Hypothalamus (tissue), 51 donors: Measurements from ENCODE around the gene RGS7.
A peak's percentile ranks its signal among the peaks of the same experiment; 100 is the strongest.
"Not testable (repeated sequence)": the region's sequence is repeated elsewhere in the genome, so short reads cannot be mapped to it uniquely, and the experiment has no call there.

ENCODE experiments used
- DNase-seq, 51 donors: peaks; one replicate each; lab custom pipeline; 2025; lab: John Stamatoyannopoulos, UW

The RGS7 gene

DNA sequence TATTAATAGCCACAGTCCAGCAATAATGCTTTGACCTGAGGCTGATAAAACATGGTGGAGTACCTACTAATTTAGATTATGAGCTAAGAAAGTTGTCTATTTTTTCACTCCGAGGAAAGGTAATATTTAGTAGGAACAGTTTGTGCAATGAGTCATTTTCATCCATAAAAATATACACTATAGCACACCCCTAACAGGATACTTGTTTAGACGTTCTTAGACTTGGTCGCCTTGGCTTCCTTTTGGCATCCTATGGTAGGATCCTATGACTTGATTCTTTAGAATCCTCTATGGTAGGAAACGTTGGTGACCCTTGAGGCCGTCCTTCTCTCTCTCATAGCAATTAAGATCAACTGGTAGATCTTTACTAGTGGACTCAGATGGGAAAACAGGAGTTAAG, 81.8 kb downstream of the RGS7 start:
- no peak for DNase-seq

GRCh38 chr1:241274693-241275092, 82.3 kb downstream of the RGS7 start:
- no peak for DNase-seq

DNA sequence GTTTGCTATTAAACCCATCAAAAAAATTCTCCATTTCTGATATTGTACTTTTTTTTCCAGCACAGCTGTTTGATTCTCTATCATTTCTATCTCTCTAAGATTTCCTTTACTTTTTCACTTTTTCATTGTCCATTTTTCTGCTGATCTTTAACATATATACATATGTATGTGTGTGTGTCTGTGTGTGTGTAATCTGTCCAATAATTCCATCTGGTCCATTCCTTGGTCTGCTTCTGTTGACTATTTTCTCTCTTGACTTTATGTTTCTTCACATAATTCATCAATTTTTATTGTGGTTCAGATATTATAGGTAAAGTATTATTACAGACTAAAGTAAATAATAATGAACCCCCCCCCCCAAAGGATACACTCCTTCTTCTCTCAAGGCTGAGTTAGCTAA, 84.2 kb downstream of the RGS7 start:
- DNase-seq = no peak

- DNase-seq = no peak
These were observed 85.6 kb downstream of the RGS7 start for GRCh38 chr1:241271427-241271826.

DNA sequence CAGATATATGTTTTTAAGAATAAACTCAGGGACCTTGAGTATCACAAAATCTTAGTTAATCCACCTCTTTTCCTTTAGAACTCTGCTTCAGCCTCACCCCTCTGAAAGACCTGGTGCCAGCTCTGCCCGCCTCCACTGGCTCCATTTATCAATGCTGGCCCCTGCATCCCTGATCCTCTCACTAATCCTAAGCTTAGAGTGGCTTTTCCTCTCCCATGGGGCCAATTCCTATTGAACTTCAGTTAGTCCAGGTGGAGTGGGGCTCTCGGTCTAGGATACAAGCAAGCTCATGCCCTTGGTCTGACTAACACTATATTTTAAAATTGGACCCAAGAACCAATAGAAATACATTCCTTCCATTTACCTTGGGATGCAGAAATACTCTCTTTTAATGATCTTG, 87.0 kb downstream of the RGS7 start:
- DNase-seq = no peak

DNA sequence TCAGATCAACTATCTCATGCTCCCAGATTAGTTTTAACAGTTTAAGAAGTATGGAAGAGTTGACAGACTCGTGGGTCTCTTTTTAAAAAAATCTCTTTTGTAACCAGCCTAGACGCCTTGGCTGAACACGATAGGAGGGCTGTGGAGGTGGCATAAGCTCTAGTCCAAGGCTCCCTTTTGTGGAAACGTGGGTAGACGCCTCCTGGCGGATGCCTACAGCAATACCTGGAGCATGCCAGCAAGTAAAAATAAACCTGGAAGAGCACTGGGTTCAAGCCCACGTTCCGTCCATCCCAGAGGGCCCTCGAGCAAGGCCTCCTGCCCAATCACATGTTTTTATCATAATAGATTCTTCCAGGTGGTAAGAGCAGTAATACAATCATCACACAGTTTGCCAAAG, 87.9 kb downstream of the RGS7 start:
- no peak for DNase-seq

- peak in 1 of 51 donors; percentile 4 for DNase-seq
These were observed 90.9 kb downstream of the RGS7 start for GRCh38 chr1:241266121-241266520.

GRCh38 chr1:241265428-241265827, 91.6 kb downstream of the RGS7 start:
- DNase-seq = no peak

- no peak for DNase-seq
These were observed 93.7 kb downstream of the RGS7 start for GRCh38 chr1:241263346-241263745.

DNA sequence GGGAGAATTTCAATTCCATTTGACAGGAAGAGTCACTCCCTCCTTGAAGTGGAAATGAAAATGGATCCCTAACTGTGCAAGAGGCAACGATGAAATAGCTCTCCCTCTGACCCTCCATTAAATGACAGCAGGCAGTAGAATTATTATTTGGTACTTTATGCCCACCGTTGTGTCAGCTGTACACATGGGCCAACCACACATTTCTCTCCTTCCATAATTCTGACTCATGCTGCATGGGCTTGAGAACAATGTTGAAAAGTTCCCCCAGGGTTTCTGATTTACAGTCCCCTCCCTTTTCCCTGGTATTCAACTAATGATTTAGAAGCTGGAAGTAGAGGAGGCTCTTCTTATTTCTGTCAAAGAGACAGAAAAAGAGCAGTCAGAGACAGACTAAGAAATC, 103.5 kb downstream of the RGS7 start:
- no peak for DNase-seq

DNA sequence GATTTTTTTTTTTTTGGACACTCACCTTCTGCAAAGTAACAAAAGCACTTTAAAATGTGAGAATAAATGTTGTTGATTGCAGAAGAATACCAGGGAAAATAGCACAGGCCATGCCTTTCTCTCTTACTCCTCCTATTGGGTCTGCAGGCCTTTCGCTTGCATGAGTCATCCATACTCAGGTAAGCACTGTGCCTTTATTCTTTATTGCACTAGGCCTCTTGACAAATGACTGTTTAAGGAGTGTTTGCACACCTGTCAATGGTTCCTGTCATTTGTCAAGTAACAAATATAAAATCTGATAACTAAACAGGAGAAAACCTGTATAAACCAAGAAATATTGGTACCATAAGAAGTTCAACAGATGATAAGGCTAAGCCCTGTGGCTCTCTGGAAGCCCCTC, 106.5 kb downstream of the RGS7 start:
- DNase-seq = no peak

GRCh38 chr1:241240069-241240468, 116.9 kb downstream of the RGS7 start:
- DNase-seq = no peak

DNA sequence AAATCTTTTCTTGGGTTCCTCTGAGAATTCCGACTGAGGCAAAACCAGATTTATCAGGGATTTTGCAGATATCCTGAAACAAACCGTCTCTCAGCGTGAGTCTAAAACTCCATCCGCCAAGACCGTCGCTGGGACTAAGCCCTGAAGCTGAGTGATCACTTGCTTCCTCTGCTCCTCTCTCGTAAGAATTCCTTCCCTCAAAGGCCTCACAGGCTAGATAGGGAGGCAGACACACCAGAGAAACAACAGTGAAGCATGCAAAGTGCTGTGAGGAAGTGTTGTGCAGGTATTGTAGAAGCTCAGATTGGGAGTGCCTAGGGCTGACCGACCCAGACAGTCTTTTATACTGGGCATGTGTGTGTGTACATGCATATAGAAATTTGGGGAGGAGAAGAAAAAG, 119.1 kb downstream of the RGS7 start:
- DNase-seq = no peak

DNA sequence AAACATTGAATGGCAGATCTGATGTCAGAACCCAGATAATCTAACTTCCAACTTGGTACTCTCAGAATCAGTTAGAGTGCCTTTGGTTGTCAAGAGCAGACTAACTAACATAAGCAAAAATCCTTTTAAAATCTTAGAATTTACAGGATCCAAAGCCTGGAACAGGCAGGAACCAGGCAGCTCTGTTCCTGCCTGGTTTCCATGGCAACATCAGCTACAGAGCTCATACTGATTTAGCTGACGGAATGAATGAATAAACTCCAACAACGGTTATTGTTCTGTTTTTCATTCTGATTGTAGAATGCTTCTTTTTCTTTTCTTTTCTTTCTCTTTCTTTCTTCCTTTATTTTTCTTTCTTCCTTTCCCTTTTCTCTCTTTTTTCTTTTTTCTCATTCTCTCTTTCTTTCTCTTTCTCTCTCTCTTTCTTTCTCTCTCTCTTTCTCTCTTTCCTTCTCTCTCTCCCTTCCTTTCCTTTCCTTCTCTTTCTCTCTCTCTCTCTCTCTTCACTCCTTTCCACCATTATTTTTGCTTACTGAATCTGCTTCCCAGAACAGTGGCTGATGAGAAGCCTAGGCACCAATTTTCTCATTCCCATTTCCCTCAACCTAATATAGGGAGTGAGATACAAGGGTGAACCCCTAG, 121.6 kb downstream of the RGS7 start:
- DNase-seq = peak in 17 of 51 donors; percentile 2 to 45 (median 7)

DNA sequence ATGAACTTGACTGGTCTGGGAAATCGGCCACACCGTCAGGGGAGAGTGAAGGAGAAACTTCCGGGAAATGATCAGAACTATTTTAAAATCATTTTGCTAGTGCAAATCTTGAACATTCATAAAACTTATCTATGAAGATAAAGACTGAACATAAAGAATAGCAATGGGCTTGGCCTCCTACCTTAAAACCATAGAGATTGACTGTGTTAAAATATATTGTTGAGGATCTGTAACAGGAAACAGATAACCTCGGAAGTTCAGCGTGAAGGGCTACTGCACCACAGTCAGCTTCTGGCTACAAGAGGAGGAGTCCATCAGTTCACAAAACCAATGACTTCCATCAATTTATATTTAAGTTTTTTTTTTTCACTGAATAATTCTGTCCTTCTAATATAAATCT, 127.3 kb downstream of the RGS7 start:
- no peak for DNase-seq

DNA sequence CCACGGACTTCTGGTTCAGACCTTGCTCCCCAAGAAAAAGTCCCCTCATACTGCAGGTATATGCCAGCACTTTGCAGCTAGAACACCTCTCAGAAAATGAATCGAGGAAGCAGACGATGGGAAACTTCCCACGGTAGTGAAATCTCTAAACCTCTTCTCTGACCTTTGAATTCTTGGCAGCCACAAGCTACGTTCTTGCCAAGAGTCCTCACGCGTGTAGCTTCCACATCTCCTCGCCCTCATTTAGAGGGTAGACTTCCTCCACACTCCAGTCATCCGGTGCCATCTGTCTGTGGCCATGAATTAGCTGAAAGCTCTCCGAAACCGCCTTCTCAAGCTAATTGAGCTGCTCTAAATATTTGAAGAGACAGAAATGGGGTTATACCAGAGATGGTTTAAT, 127.8 kb downstream of the RGS7 start:
- peak in 2 of 51 donors; percentile 3 to 6 for DNase-seq

DNA sequence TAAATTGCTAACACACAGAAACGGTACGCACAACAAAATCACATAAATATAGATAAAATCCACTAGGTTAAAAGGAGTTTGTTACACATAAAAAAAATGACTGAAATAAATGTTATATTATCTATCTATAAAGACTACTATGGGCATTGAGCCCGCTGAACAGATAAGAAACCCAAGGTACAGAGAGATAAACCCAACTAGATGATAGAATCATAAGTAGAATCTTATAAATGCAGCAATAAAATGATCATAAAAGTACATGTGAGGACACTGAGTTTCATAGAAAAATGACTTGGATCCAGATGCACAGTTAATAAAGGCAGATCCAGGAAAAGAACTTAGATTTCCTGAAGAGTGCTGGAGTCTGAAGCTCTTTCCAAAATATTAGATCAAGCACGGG, 128.7 kb downstream of the RGS7 start:
- DNase-seq = no peak

DNA sequence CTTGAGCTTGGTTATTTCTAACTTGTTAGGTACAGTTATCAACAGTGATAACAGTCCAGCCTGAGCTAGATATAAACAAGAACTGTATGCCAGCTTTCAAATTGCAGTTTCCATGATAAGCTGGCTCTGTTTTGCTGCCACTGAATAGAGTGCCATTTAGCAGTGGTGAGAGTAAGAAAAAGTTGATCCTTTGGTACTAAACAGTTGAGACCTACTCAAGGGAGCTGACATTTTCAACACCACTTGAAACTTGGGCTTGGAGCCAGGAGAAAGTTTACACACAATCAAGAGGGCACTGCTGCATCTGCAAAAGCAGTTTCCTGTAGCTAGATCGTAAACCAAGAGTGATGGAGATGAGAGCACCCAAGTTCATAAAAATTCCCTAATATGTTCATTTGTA, 131.3 kb downstream of the RGS7 start:
- no peak for DNase-seq

DNA sequence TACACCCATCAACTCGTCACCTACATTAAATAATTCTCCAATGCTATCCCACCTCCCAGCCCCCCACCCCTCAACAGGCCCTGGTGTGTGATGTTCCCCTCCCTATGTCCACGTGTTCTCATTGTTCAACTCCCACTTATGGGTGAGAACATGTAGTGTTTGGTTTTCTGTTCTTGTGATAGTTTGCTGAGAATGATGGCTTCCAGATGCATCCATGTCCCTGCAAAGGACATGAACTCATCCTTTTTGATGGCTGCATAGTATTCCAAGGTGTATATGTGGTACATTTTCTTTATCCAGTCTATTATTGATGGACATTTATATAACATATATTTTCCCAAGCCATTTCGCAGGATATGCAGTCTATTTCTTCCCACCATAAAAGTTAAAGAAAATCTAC, 132.8 kb downstream of the RGS7 start:
- not testable (repeated sequence) for DNase-seq

GRCh38 chr1:241222813-241223212, 134.2 kb downstream of the RGS7 start:
- not testable (repeated sequence) for DNase-seq

- DNase-seq = no peak
These were observed 135.7 kb downstream of the RGS7 start for GRCh38 chr1:241221319-241221718.

DNA sequence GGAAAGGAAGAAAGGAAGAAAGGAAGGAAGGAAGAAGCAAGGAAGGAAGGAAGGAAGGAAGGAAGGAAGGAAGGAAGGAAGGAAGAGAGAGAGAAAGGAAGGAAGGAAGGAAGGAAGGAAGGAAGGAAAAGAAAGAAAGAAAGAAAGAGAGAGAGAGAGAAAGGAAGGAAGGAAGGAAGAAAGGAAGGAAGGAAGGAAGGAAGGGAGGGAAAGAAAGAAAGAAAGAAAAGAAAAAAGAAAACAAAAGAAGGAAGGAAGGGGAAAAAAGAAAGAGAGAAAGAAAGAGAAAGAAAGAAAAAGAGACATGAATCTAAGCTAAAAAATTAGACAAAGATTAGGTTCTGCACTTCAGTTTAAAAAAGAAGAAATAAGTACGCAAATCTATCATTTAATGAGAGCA, 136.1 kb downstream of the RGS7 start:
- DNase-seq = not testable (repeated sequence)

DNA sequence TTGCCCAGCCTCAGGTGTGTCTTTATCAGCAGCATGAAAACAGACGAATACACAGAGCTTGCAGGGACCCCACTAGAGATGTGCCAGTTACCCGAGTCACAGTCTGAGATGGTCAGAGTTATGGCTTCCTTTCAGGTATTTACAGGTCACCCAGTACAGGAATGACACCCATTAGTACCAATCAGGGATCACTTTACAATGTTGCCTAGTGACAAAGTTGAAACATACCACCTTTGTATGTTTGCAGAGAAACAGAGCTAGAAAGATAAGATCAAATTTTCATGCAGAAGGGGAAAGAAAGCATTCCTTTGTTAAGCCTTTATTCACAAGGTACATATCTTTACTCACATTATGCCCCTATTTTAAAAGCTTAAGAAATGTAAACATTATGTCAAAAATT, 137.6 kb downstream of the RGS7 start:
- no peak for DNase-seq
